Lower leg skin (tissue), 4 donors: ENCODE data around the gene DGKI. TPM values are rescaled to one million over a fixed set of nuclear protein-coding genes. Genes with fewer than 3 reads are reported as not detected.

Experiments
- DNase-seq, 2 donors: peaks; one replicate each; pipeline ENCODE4 v3.0.0-alpha.2; 2019; ENCODE audit warnings: low spot score in 2 of 2
- H3K4me3 ChIP-seq: fragments of 200-600 bp; sonication (generic); 2 replicates; pipeline ENCODE4 v1.5.1; 2017; ENCODE audit warnings: mild to moderate bottlenecking, low read depth; ENCODE audit not compliant: poor library complexity, severe bottlenecking
- CTCF ChIP-seq, 3 donors: fragments of 450-650 bp; IDR thresholded peaks; one replicate each; pipeline ENCODE4 v1.5.1; 2016; ENCODE audit warnings: antibody characterized with exemption in 3 of 3, mild to moderate bottlenecking in 3 of 3, moderate library complexity in 2 of 3
- POLR2A ChIP-seq, 2 donors: fragments of 450-650 bp; IDR thresholded peaks; one replicate each; pipeline ENCODE4 v1.6.1; 2016 to 2017; ENCODE audit warnings: antibody characterized with exemption in 2 of 2, mild to moderate bottlenecking in 1 of 2, moderate library complexity in 1 of 2
- WGBS, 2 donors: methylation state at CpG; one replicate each; pipeline ENCODE4 v1.1.5; 2018; 5-methylcytosine and 5-hydroxymethylcytosine counted together
- intact Hi-C: fragments of 100-400 bp; cut with DNase I; formaldehyde crosslinking; loops from one replicate; pipeline ENCODE4 v1.15.0; 2023; ENCODE audit warnings: low total_unique reads
- total RNA-seq, 4 donors: library from RNA; depleted of rRNA; stranded (reverse); fragments of >200 nt; gene quantifications; one replicate each; pipeline ENCODE4 v1.1.0, GENCODE V29; 2016

The DGKI gene
- total RNA-seq, 4 donors from 2014 or later: 0.34 to 2.1 (median 1.3) TPM

- 63 to 71% methylated on average over 2 of the region's 2 CpGs for WGBS, 2 donors
- TF ChIP-seq CTCF (IDR thresholded peaks at IDR 0.05) (no peak), POLR2A (IDR thresholded peaks at IDR 0.05) (no peak)
- intact Hi-C loops: no loop called here
- no peak for DNase-seq
- H3K4me3 ChIP-seq: no peak overlapping the region
Measured at GRCh38 chr7:137694405-137694804, 152.4 kb downstream of the DGKI start.

- TF ChIP-seq CTCF (IDR thresholded peaks at IDR 0.05) (no peak), POLR2A (IDR thresholded peaks at IDR 0.05) (no peak)
- H3K4me3 ChIP-seq: no peak overlapping the region
- no peak for DNase-seq
- intact Hi-C loops: no loop called here
- 66 to 67% methylated on average over 4 of the region's 4 CpGs for WGBS, 2 donors
Measured at GRCh38 chr7:137692399-137692798, 154.4 kb downstream of the DGKI start.

GRCh38 chr7:137691566-137691965 is 155.2 kb downstream of the DGKI start:
- no peak for DNase-seq
- 90 to 91% methylated on average over 3 of the region's 3 CpGs for WGBS, 2 donors
- TF ChIP-seq CTCF (IDR thresholded peaks at IDR 0.05) (no peak), POLR2A (IDR thresholded peaks at IDR 0.05) (no peak)
- intact Hi-C loops: no loop called here
- no peak overlapping the region for H3K4me3 ChIP-seq

GRCh38 chr7:137690635-137691034 is 156.1 kb downstream of the DGKI start:
- DNase-seq: no peak
- H3K4me3 ChIP-seq: no peak overlapping the region
- intact Hi-C loops: no loop called here
- TF ChIP-seq CTCF (IDR thresholded peaks at IDR 0.05): no peak
- TF ChIP-seq POLR2A (IDR thresholded peaks at IDR 0.05): no peak
- WGBS, 2 donors: 83 to 85% methylated on average over 4 of the region's 4 CpGs

GRCh38 chr7:137689761-137690160 is 157.0 kb downstream of the DGKI start:
- H3K4me3 ChIP-seq: no peak overlapping the region
- no peak for DNase-seq
- TF ChIP-seq POLR2A (IDR thresholded peaks at IDR 0.05) (no peak), CTCF (IDR thresholded peaks at IDR 0.05) (no peak)
- intact Hi-C loops: no loop called here
- 65 to 72% methylated on average over 2 of the region's 2 CpGs for WGBS, 2 donors

GRCh38 chr7:137687556-137688265 is 159.1 kb downstream of the DGKI start:
- 75 to 76% methylated on average over 8 of the region's 8 CpGs for WGBS, 2 donors
- H3K4me3 ChIP-seq: no peak overlapping the region
- no peak for TF ChIP-seq CTCF (IDR thresholded peaks at IDR 0.05)
- no peak for TF ChIP-seq POLR2A (IDR thresholded peaks at IDR 0.05)
- DNase-seq: no peak
- intact Hi-C loops: no loop called here
